GM21825 (cell line): ENCODE data around the gene RHBDF2.
A peak's percentile ranks its signal among the peaks of the same experiment; 100 is the strongest.
"Not testable (repeated sequence)": the region's sequence is repeated elsewhere in the genome, so short reads cannot be mapped to it uniquely, and the experiment has no call there.

ENCODE experiments used
- ATAC-seq: cut with Tn5 transposase; IDR thresholded peaks from one replicate; pipeline ENCODE4 v1.9.1; 2021; ENCODE audit warnings: mild to moderate bottlenecking, moderate library complexity; ENCODE audit not compliant: unreplicated experiment

The RHBDF2 gene

DNA sequence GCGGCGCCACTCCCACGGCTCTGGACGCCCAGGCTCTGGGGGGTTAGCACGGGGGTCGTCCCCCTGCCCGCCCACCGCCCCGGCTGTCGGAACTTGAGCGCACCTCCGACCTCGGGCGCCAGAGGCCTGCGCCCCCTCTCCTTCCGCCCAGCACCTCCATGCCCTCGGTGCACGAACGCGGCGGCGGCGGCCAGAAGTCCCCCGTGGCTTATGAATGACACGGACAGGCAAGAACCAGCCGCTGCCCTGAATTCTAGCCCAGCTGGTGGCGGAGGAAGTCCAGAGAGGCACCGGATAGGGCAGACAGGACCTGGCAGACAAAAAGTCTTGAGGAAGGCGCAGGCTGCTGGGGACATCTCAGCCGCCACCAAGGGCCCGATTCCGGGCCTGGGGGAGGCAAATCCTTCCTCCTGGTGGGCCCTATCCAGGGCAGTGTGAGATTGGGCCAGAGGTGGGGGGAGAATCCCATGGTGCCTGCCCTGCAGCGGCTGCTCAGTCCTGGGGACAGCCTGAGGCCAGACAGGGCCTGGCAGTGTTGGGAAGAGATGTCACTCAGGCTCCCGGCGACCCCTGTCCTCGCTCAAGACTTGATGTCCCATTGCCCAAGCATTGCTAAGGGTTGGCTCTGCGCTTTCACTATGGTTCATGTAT is 37.2 kb upstream of the RHBDF2 start:
- no peak for ATAC-seq

GRCh38 chr17:76537578-76538280 is 36.5 kb upstream of the RHBDF2 start, which contains the start of gene CYGB:
Gene CYGB (minus strand): TSS chr17:76537709. CDS start chr17:76537542, 167 bp downstream.
- ATAC-seq = no peak

- ATAC-seq = no peak
Measured at GRCh38 chr17:76537288-76537577, 36.0 kb upstream of the RHBDF2 start.

DNA sequence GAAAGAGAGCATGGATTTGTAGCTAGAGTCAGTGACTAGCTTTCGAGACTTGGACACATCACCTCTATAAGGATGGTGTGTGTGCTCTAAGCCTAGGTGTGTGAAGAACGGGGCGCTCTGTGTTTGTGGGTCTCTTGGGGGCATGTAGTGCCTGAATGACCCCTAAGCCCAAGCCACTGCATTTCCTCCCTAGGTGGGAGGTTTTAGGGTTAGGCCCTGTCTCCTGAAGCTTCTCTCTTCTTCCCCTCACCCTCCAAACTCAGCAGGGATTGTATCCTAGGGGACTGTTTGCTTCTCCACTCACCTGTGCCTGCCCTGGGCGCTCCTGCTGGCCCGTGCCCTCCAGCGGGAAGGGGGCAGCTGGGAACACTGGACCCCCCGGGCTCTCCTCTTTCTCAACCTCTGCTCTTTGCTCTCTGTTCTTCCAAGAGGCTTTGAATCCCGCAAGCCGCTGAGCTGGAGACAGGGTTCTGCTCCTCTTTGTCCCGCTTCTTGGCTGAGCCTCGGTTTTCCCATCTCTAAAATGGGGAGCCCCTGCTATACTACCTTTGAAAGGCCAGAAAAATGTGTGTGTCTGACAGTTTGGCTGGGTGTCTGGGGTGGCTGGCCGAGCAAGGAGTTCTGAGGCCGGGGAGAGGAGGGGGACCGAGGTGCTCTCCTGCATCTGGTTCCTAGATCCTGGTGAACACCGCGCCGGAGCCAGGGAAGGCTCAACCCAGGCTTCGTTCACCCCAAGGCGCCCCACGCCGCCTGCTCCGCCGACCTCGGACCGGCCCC is 35.5 kb upstream of the RHBDF2 start:
- no peak for ATAC-seq

- no peak for ATAC-seq
Measured at GRCh38 chr17:76535788-76536510, 34.7 kb upstream of the RHBDF2 start.

DNA sequence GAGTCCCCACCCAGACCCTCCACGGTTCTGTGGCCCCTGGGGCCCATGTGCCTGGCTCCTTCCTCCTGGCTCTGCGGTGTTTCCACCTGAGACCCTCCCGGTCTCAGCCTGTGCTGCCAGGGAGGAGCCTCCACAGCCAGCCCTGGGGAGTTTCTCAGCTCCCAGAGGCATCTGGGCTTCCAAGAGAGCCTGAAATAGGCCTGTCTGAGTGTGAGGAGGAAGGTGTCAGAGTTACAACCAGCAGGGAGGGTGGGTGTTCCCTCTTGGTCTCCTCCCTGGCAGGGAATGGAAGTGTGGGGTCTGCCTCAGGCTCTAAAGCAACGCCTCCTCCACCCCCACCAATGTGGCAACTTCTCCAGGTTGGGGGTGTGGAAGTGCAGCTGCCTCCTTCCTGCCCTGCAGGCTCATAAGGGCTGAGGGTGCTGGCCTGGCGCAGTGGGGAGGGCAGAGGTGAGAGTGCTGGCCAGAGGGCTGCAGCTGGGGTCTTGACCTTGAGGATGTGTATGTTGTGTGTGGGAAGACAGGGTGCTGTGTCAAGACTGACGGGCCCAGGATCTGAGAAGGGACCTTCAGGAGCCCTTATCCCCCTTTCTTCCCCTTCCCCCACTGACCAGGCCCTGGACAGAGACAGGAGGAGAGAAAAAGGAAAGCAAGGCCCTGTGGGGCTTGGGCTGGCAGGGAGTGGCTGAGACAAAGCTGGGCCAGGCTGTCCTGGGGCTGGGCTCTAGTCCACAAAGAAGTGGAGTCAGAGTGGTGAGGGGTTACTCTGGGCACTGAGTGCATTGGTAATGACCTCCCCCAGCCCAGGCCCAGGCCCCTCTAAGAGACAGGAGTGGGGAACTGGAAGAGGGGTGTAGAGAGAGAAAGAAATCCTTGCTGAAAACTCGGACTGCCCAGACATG is 33.9 kb upstream of the RHBDF2 start:
- no peak for ATAC-seq

- ATAC-seq = not testable (repeated sequence)
Measured at GRCh38 chr17:76533640-76534359, 32.6 kb upstream of the RHBDF2 start.

GRCh38 chr17:76532072-76532651 is 30.9 kb upstream of the RHBDF2 start:
- no peak for ATAC-seq

DNA sequence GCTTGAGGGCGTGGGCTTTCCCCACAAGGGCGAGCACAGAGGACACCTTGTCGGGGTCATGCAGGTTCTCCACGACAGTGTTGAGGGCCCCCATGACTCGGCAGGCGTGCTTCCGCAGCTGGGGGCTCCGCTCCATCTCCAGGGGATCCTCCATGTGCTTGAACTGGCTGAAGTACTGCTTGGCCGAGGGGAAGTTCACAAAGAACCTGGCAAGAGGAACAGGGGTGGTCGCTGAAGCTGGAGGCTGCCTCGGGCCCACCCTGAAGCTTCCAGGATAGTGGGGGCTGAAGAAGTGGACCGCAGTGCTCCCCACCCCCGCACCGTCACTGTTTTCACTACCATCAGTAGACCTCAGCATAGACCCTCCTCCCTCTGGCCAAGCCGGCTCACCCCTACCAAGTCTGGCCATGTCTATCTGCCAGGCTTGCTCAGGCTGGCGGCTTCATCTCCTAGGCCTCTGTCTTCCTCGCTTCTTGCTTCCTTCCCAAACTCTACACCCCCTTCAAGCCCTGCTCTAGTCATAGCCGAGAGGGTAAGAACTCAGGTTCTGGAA is 30.3 kb upstream of the RHBDF2 start:
- no peak for ATAC-seq

DNA sequence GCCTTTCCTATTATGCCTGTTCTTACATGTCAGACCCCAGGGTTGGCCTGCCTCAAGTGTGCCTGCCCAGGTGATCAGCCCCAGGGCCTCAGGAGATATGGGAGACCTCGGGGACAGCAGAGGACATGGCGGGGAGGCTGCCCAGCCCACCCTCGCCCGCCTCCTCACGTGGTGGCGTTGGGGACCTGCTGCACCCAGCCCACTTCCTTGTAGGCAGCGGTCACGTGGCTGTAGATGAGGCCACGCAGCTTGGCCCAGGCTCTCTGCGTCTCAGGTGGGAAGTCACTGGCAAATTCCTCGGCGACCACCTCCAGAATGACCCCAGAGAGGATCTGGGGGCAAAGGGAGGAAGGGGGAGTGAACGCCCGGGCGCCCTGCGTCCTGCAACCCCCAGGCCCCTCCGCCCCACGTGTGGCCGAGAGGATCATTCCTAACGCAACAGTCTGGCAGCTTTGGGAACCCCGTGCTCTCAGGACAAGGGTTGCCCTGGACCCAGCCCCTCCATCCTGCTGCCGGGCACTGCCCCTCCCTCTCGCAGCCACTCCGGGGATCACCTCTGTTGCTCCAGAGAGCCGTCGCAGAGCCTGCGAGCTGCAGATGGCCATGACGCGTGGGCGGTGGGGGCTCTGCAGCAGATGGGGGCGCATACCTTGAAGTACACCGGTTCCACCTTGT is 29.7 kb upstream of the RHBDF2 start:
- no peak for ATAC-seq

DNA sequence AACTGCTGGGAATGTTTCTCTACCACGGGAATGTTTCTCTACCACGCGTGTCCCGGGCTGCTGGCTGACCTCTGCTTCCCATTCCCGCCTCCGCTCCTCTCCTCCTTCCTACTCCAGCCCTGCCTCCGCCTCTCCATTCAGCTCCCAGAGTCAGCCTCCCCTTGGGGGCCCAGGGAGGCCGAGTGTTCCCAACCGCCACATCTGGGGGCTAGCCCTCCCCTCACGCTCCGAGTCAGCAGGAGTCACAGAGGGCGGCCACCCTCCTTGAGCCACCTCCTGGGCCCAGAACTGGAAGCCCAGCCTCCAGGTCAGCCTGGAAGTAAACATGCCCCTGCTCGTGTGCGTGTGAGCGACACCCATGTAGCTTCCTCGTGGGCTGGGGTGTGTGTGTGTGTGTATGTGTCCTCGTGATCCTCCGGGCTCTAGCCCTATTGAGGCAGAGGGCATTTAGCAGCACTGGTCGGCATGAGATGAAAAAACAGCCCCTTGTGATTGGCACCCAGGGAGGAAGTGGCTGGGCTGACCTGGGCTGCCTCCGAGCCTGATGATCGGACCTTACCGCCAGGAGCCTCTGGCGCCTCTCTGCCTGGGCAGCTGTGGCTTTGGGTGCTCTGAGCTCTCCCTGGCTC is 29.0 kb upstream of the RHBDF2 start:
- ATAC-seq = no peak

DNA sequence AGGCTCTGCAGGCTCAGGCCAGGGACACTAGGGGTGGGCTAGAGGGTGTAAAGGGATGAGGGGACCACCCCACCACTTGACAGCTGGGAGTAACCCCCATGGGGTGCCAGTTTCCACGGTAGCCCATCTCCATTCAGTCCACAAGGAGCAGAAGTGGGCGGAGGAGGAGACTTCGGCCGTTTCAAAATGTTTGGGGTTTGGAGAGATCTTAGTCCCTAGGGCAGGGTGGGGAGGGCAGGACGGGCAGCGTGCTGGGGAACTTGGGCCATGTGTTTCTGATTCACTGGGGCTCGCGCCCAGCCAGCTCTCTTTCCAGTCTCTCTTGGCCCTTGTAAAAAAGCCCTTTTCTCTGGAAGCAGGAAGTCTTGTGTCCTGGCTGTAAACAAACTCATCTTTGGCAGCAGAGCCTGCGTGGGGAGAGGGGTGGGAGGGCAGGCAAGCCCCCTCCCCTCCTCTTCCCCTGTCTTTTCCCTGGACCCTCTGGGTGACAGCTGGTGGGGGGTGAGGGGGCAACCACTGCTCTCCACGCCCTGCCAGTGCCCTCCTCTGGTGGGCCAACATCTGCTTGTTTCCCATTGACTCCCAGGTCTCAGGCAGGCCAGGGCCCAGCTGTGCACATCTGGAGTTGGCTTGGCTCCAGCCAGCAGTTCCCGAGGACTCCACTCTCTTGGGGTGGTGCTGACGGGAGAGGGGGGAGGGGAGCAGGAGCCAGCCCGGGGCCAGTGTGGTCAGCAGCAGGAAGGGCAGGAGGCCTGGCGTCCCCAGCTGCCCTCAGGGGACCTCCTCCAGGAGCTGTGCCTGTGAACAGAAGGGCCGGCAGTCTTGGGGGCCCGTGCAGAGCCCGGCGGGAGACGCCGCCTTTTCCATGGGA is 28.2 kb upstream of the RHBDF2 start:
- ATAC-seq = no peak

DNA sequence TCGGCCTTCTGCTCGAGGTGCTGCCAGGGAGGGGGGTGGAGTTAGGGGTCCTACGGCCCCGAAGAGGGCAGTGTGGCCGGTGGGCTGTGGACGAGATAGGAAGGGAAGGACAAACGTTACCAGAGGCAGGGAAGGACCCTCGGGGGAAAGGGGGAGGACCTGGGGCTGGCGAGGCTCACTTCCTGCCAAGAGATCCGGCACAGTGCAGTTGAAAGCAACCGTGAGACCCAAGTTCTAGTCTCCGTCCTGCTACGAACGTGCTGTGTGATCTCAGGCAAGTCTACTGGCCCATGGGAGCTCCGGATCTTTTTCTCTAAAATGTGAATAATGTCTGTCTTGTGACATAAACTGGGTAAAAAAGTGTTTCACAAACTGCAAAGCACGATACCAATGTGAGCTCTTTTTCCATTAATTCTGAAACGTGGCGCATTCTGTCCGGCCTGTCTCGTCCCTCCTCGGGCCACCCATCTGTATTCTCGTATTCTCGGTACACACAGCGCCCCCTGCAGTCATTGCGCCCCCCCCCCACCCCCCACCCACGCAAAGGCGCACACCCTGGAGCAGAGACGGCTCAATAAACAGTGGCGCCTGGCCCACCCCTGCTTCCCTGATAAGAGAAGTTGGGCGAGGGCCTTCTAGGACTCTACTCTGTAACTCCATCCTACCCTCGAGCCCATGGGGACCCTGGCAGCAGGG is 27.5 kb upstream of the RHBDF2 start:
- no peak for ATAC-seq

DNA sequence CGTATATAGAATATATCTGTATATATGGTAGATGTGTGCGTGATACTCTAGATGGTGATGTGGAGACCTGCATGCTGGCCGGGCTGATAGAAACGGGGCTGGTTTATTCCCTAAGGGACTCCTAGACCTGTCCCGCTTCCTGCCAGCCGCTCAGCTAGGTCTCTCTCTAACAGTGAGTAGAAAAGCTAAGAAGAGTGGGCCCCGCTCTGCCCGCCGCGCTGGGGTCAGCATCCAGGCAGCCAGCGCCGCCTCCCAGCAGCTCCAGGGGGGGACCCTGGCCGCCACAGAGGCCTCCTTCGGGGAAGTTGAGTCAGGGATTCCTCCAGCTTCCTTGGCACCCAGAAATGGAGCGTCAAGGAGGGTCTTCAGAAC is 26.9 kb upstream of the RHBDF2 start:
- peak; percentile 26 for ATAC-seq

DNA sequence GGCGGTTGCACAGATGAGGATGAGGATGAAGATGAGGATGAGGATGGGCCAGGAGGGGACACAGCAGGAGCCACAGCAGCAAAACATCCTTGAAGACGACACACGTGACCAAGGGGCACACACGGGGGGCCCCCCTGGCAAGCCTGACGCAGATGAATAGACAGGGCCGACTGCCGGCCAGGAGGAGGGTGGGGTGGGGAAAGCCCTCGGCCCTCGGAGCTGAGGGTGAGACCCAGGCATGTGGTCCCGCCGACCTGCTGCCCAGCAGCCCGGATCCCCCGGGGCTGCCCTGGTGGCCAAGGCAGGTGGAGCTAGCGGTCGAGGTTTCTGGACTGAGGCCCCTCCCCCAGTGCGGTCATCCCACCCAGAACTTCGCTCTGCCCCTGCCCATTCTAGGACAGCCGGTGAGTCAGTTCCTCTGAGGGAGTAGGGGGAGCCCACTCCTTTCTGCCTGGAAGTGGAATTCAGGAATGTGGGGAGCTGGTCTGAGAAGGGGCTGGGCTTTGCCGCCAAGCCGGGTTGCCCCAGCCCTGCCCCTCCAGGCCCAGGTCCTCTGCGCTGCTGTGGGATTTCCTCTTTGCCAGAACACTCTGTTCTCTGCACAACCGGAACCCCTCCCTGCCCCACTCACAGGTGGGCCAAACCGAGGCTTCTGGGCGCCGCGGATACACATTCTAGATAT is 26.3 kb upstream of the RHBDF2 start:
- ATAC-seq = peak; percentile 52

GRCh38 chr17:76527016-76527415 is 25.8 kb upstream of the RHBDF2 start:
- ATAC-seq = not testable (repeated sequence)
